K562 (cell line): ENCODE results near the gene ZNHIT3. TPM values are rescaled to one million over a fixed set of nuclear protein-coding genes. Genes with fewer than 3 reads are reported as not detected.

ENCODE experiments used
- ATAC-seq: fragments of 200-7000 bp; cut with Tn5 transposase; 3 replicates; pipeline ENCODE4 v1.9.1; 2020; ENCODE audit warnings: moderate library complexity
- BruUV-seq: library from RNA; stranded (reverse); fragments of 400-500 nt; replicated peaks from 2 replicates; lab custom pipeline; 2021; lab: Mats Ljungman, UMichigan
- CTCF ChIA-PET: fragments of 300-600 bp; formaldehyde crosslinking; extraction: SDS; loops from one replicate; lab custom pipeline; 2021; ENCODE audit warnings: low intra/inter-chr PET ratio; lab: Yijun Ruan, JAX
- POLR2A ChIA-PET: fragments of 300-600, 350-650 bp; sonication (Branson Sonifier 250); formaldehyde crosslinking; extraction: SDS; loops from one replicate; lab custom pipeline; 2021; ENCODE audit warnings: antibody characterized with exemption, inconsistent platforms; lab: Yijun Ruan, JAX
- DNase-seq, 4 experiments: peaks; one replicate each; pipeline versions ENCODE4 v3.0.0 to v3.0.0-alpha.2; 2011 to 2018; ENCODE audit warnings: low spot score in 3 of 4, mixed read lengths in 3 of 4; ENCODE audit errors: extremely low read depth in 1 of 4
- FAIRE-seq: peaks from 2 replicates; lab custom pipeline; 2011; peaks lifted over from hg19 to GRCh38; lab: Jason Lieb, UNC
- H2AFZ ChIP-seq: 2 replicates; pipeline ENCODE4 v1.6.0; 2011; ENCODE audit warnings: low read depth, low read length, control low read depth, inconsistent platforms
- H3K27ac ChIP-seq: fragments of 200-600 bp; 3 replicates; pipeline ENCODE4 v1.8.0; 2011; ENCODE audit warnings: low read depth, mild to moderate bottlenecking, control low read depth, inconsistent platforms, low read length, moderate library complexity, mixed read lengths; ENCODE audit errors: extremely low read depth
- H3K27me3 ChIP-seq, 2 experiments: fragments of 300-600 bp in 1 of 2; 2 replicates in 1 of 2; 3 replicates in 1 of 2; pipeline versions ENCODE4 v1.6.0 to v1.8.0; 2011; ENCODE audit warnings: inconsistent platforms in 2 of 2, low read length in 2 of 2, mild to moderate bottlenecking in 1 of 2, mixed read lengths in 1 of 2, moderate library complexity in 1 of 2; ENCODE audit not compliant: control insufficient read depth in 2 of 2, insufficient read depth in 2 of 2
- H3K36me3 ChIP-seq: fragments of 300-600 bp; 3 replicates; pipeline ENCODE4 v1.8.0; 2011; ENCODE audit warnings: mild to moderate bottlenecking, low read length, inconsistent platforms; ENCODE audit not compliant: control insufficient read depth, insufficient read depth
- H3K4me1 ChIP-seq, 2 experiments: fragments of 200-600 bp in 1 of 2; replicated peaks in 1 of 2; 2 replicates in 1 of 2; 3 replicates in 1 of 2; pipeline versions ENCODE4 v1.5.1 to v1.8.0; 2011; ENCODE audit warnings: inconsistent platforms in 2 of 2, low read length in 2 of 2, mild to moderate bottlenecking in 1 of 2, mixed read lengths in 1 of 2, moderate library complexity in 1 of 2; ENCODE audit not compliant: control insufficient read depth in 2 of 2, insufficient read depth in 2 of 2
- H3K4me2 ChIP-seq: 2 replicates; pipeline ENCODE4 v1.6.1; 2011; ENCODE audit warnings: low read length, control low read depth, inconsistent platforms, mixed read lengths; ENCODE audit not compliant: insufficient read depth
- H3K4me3 ChIP-seq: fragments of 200-600 bp; sonication (generic), shearing (Covaris generic); 2 replicates; pipeline ENCODE4 v1.5.1; 2016; ENCODE audit warnings: control low read depth, inconsistent platforms
- H3K79me2 ChIP-seq: fragments of 200-600 bp; 3 replicates; pipeline ENCODE4 v1.8.0; 2011; ENCODE audit warnings: low read length, inconsistent platforms; ENCODE audit not compliant: control insufficient read depth, insufficient read depth
- H3K9ac ChIP-seq, 2 experiments: 2 replicates each; pipeline versions ENCODE4 v1.6.0 to v1.6.1; 2011; ENCODE audit warnings: low read depth in 2 of 2, low read length in 2 of 2, control low read depth in 1 of 2, inconsistent platforms in 1 of 2, mild to moderate bottlenecking in 1 of 2, mixed read lengths in 1 of 2; ENCODE audit not compliant: insufficient read depth in 1 of 2
- H3K9me1 ChIP-seq: one replicate; pipeline ENCODE4 v1.6.0; 2011; ENCODE audit warnings: inconsistent platforms, mild to moderate bottlenecking, low read length, moderate library complexity; ENCODE audit not compliant: control insufficient read depth, insufficient read depth
- H3K9me3 ChIP-seq: replicated peaks from 2 replicates; pipeline ENCODE4 v1.5.1; 2011; ENCODE audit warnings: low read depth, low read length, inconsistent platforms; ENCODE audit not compliant: control insufficient read depth, insufficient read depth
- H4K20me1 ChIP-seq: replicated peaks from 2 replicates; pipeline ENCODE4 v1.6.1; 2011; ENCODE audit warnings: low read length, inconsistent platforms, mixed read lengths; ENCODE audit not compliant: control insufficient read depth, insufficient read depth
- BMI1 ChIP-seq: fragments of 150-350 bp; IDR thresholded peaks from 2 replicates; pipeline ENCODE4 v1.6.1; 2014; ENCODE audit warnings: low read length
- FOXM1 ChIP-seq, 2 experiments: fragments of 450-650 bp in 1 of 2; sonication (generic) in 1 of 2; formaldehyde crosslinking in 1 of 2; IDR thresholded peaks; 2 replicates each; pipeline versions ENCODE4 v1.6.1 to v1.9.0; 2017 to 2022; ENCODE audit warnings: low read depth in 2 of 2, mild to moderate bottlenecking in 2 of 2, missing genetic modification reagents in 1 of 2, moderate library complexity in 1 of 2
- HMG20A ChIP-seq: fragments of 450-650 bp; formaldehyde crosslinking; conservative IDR thresholded peaks from 2 replicates; pipeline ENCODE4 v1.4.0; 2020; ENCODE audit warnings: mild to moderate bottlenecking, mixed read lengths
- ZFP36 ChIP-seq: fragments of 150-350 bp; IDR thresholded peaks from 2 replicates; pipeline ENCODE4 v1.6.1; 2018; ENCODE audit warnings: low read length, low read depth; ENCODE audit not compliant: partially characterized antibody
- ZNF133 ChIP-seq: fragments of 250-450 bp; sonication (Bioruptor Pico); IDR thresholded peaks from 2 replicates; pipeline ENCODE4 v1.4.0; 2020; ENCODE audit warnings: mild to moderate bottlenecking
- ZNF24 ChIP-seq: fragments of 450-650 bp; IDR thresholded peaks from 2 replicates; pipeline ENCODE4 v1.6.1; 2016
- WGBS: fragments of 100-300 bp; shearing (Covaris generic); methylation state at CpG from one replicate; pipeline ENCODE4 v1.1.6; 2016; ENCODE audit warnings: low coverage, mixed read lengths; ENCODE audit not compliant: insufficient coverage; ENCODE audit errors: missing lambda C conversion rate; 5-methylcytosine and 5-hydroxymethylcytosine counted together
- in situ Hi-C: fragments of 300-500 bp; cut with MboI; formaldehyde crosslinking; loops from 4 replicates; pipeline ENCODE4 v1.15.0; 2018; ENCODE audit warnings: inconsistent platforms, mixed read lengths
- intact Hi-C: fragments of 100-400 bp; cut with micrococcal nuclease; formaldehyde crosslinking; loops from 2 replicates; pipeline ENCODE4 v1.14.2; 2022
- polyA plus RNA-seq, 8 experiments: library from polyadenylated mRNA; depleted of rRNA in 4 of 8; stranded (reverse) in 5 of 8; unstranded in 3 of 8; fragments of >200 nt; fragmentation: Nextera tagmentation in 2 of 8; fragmentation: Illumina TruSeq in 1 of 8; extraction: Ambion mirVana in 2 of 8; extraction: Trizol in 1 of 8; gene quantifications; 2 replicates each; pipeline versions ENCODE4 v1.2.1 to v1.2.3, GENCODE V29; 2011 to 2014; ENCODE audit warnings: inconsistent platforms in 1 of 8, missing spikeins in 1 of 8
- total RNA-seq, 7 experiments: library from RNA; depleted of rRNA in 6 of 7; stranded (reverse); fragments of >200 nt in 6 of 7; fragmentation: Illumina TruSeq in 2 of 7; extraction: Trizol in 2 of 7; gene quantifications; 2 replicates each; pipeline versions ENCODE4 v1.2.1 to v1.2.3, GENCODE V29; 2011 to 2021; ENCODE audit warnings: low replicate concordance in 1 of 7
- TF ChIP-seq, protein P1 (sequence below): fragments of 250-450 bp; sonication (Bioruptor Pico); IDR thresholded peaks from 2 replicates; pipeline ENCODE4 v1.4.0; 2020
- TF ChIP-seq, protein P2 (sequence below): fragments of 250-450 bp; sonication (Bioruptor Pico); IDR thresholded peaks from 2 replicates; pipeline ENCODE4 v1.5.0; 2020; ENCODE audit warnings: mild to moderate bottlenecking

ZNHIT3 gene
- total and polyA plus RNA-seq, 9 of the 15 experiments (the other 6 are each of a cell fraction or from before 2014, with no cell fraction given) = 45.0 to 300 (median 88.4) TPM

DNA sequence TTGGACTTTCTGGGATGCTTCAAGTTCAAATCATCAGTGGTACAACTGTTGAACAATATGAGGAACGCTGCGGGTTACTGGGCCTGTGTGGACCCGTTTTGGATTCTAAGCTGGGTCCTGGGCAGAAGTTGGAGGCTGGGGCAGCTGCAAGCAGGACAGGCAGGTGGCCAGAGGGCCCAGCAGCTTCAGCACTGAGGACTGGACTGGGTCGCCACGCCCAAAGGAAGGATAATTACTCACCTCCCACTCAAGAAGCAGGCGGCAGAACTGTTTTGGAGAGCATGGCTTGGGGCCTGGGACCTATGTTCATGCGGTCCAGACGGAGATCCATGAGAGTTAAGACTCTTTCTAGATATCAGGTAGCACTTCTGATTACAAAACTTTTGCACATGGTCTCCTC is 1.5 kb upstream of the ZNHIT3 start:
- intact Hi-C loops = no loop called here
- no TSS peak for BruUV-seq
- Histone ChIP-seq H3K79me2 (peaks cover 37% of the 10 kb centered on the region), H4K20me1 (no peaks in the 10 kb centered on the region; the same call in 1 of the 2 replicates), H2AFZ (peak overlapping the region; percentile 94), H3K27me3 (no peaks in the 10 kb centered on the region; a peak in 2 of 5 replicates), H3K9me3 (no peaks in the 10 kb centered on the region), H3K27ac (no peak overlapping the region), H3K4me2 (no peak overlapping the region), H3K9me1 (no peaks in the 10 kb centered on the region), H3K36me3 (peaks cover 14% of the 10 kb centered on the region), H3K4me3 (no peak overlapping the region), H3K9ac (no peak overlapping the region), H3K4me1 (peaks cover 14 to 27% of the 10 kb centered on the region in 2 experiments; a peak in 4 of 5 replicates)
- ChIA-PET POLR2A (interaction anchor here (0.6 to 2.3 kb wide), 4 partner anchors 10 to 740 kb away, joined by 3 to 10 read pairs (median 4); partner anchors contain the start of gene CCL15), CTCF (no interaction called here)
- ATAC-seq = no peak
- DNase-seq = no peak
- WGBS = 59% methylated on average over 8 of the region's 8 CpGs
- TF ChIP-seq BMI1 = no peak
- no peak for TF ChIP-seq ZFP36
- TF ChIP-seq ZNF24 = no peak
- no peak for TF ChIP-seq ZNF133 (CRISPR knock-in tag)
- no peak for TF ChIP-seq FOXM1 (IDR thresholded peaks at IDR 0.05; ENCODE audit: low read depth)
- TF ChIP-seq FOXM1 (CRISPR knock-in tag; IDR thresholded peaks at IDR 0.05; ENCODE audit: low read depth) = no peak
- TF ChIP-seq, protein P1, sequence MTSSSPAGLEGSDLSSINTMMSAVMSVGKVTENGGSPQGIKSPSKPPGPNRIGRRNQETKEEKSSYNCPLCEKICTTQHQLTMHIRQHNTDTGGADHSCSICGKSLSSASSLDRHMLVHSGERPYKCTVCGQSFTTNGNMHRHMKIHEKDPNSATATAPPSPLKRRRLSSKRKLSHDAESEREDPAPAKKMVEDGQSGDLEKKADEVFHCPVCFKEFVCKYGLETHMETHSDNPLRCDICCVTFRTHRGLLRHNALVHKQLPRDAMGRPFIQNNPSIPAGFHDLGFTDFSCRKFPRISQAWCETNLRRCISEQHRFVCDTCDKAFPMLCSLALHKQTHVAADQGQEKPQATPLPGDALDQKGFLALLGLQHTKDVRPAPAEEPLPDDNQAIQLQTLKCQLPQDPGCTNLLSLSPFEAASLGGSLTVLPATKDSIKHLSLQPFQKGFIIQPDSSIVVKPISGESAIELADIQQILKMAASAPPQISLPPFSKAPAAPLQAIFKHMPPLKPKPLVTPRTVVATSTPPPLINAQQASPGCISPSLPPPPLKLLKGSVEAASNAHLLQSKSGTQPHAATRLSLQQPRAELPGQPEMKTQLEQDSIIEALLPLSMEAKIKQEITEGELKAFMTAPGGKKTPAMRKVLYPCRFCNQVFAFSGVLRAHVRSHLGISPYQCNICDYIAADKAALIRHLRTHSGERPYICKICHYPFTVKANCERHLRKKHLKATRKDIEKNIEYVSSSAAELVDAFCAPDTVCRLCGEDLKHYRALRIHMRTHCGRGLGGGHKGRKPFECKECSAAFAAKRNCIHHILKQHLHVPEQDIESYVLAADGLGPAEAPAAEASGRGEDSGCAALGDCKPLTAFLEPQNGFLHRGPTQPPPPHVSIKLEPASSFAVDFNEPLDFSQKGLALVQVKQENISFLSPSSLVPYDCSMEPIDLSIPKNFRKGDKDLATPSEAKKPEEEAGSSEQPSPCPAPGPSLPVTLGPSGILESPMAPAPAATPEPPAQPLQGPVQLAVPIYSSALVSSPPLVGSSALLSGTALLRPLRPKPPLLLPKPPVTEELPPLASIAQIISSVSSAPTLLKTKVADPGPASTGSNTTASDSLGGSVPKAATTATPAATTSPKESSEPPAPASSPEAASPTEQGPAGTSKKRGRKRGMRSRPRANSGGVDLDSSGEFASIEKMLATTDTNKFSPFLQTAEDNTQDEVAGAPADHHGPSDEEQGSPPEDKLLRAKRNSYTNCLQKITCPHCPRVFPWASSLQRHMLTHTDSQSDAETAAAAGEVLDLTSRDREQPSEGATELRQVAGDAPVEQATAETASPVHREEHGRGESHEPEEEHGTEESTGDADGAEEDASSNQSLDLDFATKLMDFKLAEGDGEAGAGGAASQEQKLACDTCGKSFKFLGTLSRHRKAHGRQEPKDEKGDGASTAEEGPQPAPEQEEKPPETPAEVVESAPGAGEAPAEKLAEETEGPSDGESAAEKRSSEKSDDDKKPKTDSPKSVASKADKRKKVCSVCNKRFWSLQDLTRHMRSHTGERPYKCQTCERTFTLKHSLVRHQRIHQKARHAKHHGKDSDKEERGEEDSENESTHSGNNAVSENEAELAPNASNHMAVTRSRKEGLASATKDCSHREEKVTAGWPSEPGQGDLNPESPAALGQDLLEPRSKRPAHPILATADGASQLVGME (CRISPR knock-in tag) = no peak
- TF ChIP-seq, protein P2, sequence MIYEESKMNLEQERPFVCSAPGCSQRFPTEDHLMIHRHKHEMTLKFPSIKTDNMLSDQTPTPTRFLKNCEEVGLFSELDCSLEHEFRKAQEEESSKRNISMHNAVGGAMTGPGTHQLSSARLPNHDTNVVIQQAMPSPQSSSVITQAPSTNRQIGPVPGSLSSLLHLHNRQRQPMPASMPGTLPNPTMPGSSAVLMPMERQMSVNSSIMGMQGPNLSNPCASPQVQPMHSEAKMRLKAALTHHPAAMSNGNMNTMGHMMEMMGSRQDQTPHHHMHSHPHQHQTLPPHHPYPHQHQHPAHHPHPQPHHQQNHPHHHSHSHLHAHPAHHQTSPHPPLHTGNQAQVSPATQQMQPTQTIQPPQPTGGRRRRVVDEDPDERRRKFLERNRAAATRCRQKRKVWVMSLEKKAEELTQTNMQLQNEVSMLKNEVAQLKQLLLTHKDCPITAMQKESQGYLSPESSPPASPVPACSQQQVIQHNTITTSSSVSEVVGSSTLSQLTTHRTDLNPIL (CRISPR knock-in tag) = no peak
- no peak for TF ChIP-seq HMG20A (CRISPR knock-in tag)
- in situ Hi-C loops = loop anchor here (25.0 kb wide), 1 partner anchor 523 kb away; no protein-coding TSS in a partner anchor
- FAIRE-seq = no peak
